ENCODE measurements around the gene SLC2A14.
"Not testable (repeated sequence)": the region's sequence is repeated elsewhere in the genome, so short reads cannot be mapped to it uniquely, and the experiment has no call there.

Gene SLC2A14

DNA sequence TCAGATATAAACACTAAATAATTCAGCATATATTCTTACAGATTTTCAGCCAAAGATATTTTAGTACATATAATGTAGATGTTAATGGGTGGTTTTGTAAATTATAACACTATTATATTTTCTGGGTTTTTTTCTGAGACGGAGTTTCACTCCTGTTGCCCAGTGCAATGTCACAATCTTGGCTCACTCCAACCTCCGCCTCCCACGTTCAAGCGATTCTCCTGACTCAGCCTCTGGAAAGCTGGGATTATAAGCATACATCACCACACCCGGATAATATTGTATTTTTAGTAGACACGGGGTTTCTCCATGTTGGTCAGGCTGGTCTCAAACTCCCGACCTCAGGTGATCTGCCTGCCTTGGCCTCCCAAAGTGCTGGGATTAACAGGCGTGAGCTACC lies 29.7 kb upstream of the SLC2A14 start:
- H3K4me3 ChIP-seq (ENCODE audit: low read length); H3K27me3 ChIP-seq (ENCODE audit: control insufficient read depth, insufficient read depth, low read length); H3K9ac ChIP-seq (ENCODE audit: low read depth, low read length); H3K36me3 ChIP-seq (ENCODE audit: insufficient read depth, low read length); H3K4me1 ChIP-seq (ENCODE audit: control insufficient read depth, insufficient read depth, low read length); H3K4me2 ChIP-seq (ENCODE audit: low read length); H3K9me3 ChIP-seq (replicated peaks; ENCODE audit: low read length): not testable (repeated sequence)

DNA sequence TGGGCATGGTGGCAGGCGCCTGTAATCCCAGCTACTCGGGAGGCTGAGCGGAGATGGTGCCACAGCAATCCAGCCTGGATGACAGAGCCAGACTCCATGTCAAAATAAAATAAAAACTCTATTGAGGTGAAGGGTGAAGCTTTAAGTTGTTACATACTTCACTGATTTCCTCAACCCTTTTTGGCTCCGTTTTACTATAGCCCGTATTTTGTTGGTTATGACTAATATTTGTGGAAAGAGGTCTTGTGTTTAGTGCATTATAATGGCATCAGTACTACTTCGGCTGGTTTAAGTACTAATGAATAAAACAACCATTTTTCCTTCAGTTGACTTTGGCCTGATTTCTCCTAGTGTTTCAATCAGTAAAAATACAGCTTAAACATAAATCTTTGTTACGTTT lies 27.0 kb upstream of the SLC2A14 start:
- no peak overlapping the region for H3K9ac ChIP-seq (ENCODE audit: low read depth, low read length)
- no peaks in the 10 kb centered on the region for H3K9me3 ChIP-seq (replicated peaks; ENCODE audit: low read length)
- no peaks in the 10 kb centered on the region for H3K27me3 ChIP-seq (ENCODE audit: control insufficient read depth, insufficient read depth, low read length)
- no peak overlapping the region for H3K4me2 ChIP-seq (ENCODE audit: low read length)
- H3K4me1 ChIP-seq (ENCODE audit: control insufficient read depth, insufficient read depth, low read length) = no peaks in the 10 kb centered on the region
- no peak overlapping the region for H3K4me3 ChIP-seq (ENCODE audit: low read length)
- no peaks in the 10 kb centered on the region for H3K36me3 ChIP-seq (ENCODE audit: insufficient read depth, low read length)

DNA sequence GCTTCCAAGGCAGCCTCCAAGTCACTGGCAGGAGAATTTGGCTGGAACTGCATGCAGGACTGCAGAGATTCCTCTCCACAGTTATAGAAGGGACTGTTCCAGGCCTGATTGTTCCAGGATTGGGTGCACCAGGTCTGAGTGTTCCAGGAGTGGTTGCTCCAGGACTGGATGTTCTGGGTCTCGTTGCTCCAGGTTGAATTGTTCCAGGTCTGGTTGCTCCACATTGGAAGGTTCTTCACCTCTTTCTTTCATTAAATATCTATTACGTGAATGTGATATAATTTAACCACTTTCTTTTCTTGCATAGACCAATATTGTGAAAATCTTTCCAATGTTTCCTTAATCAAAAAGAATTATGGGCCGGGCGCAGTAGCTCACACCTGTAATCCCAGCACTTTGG lies 24.0 kb upstream of the SLC2A14 start:
- H3K36me3 ChIP-seq (ENCODE audit: insufficient read depth, low read length); H3K9ac ChIP-seq (ENCODE audit: low read depth, low read length); H3K9me3 ChIP-seq (replicated peaks; ENCODE audit: low read length); H3K4me1 ChIP-seq (ENCODE audit: control insufficient read depth, insufficient read depth, low read length); H3K4me3 ChIP-seq (ENCODE audit: low read length); H3K27me3 ChIP-seq (ENCODE audit: control insufficient read depth, insufficient read depth, low read length); H3K4me2 ChIP-seq (ENCODE audit: low read length): not testable (repeated sequence)

DNA sequence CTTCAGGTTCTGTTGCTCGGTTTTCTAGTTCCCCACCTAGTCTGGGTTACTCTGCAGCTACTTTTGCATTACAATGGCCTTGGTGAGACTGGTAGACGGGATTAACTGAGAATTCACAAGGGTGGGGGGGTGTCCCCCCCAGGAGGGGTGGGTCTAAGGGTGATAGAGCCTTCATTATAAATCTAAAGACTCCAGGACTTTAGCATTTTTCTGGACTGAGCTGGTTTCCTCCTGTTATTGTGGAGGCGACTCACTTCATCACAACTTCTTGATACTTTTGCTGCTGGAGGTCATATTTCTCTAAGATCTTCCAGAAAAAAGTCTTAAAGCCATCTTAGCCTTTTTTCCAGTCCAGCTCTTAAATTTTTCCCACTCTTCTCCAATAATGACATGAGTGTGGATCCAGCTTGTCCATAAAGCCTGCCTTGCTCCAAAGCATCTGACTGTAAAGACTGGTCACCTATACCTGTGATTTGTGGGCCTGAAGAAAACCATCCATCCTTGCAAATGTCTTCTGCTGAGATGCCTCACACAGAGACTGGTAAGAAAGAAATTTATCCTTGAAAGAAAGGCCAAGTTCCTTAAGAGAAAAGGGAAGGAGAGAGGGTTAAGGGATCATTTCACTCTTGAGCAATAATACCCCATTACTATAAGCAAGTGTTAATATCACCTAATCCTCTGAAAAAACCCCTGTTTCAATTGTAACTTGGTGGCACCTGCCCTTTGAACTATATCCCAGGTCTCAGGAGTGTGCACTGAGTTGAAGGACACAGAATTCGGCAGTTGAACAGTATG lies 19.7 kb upstream of the SLC2A14 start:
- no peaks in the 10 kb centered on the region for H3K9me3 ChIP-seq (replicated peaks; ENCODE audit: low read length)
- H3K36me3 ChIP-seq (ENCODE audit: insufficient read depth, low read length) = no peaks in the 10 kb centered on the region
- no peak overlapping the region for H3K4me2 ChIP-seq (ENCODE audit: low read length)
- peaks cover 4% of the 10 kb centered on the region for H3K27me3 ChIP-seq (ENCODE audit: control insufficient read depth, insufficient read depth, low read length)
- H3K4me3 ChIP-seq (ENCODE audit: low read length) = no peak overlapping the region
- H3K9ac ChIP-seq (ENCODE audit: low read depth, low read length) = no peak overlapping the region
- peaks cover 4% of the 10 kb centered on the region for H3K4me1 ChIP-seq (ENCODE audit: control insufficient read depth, insufficient read depth, low read length)

DNA sequence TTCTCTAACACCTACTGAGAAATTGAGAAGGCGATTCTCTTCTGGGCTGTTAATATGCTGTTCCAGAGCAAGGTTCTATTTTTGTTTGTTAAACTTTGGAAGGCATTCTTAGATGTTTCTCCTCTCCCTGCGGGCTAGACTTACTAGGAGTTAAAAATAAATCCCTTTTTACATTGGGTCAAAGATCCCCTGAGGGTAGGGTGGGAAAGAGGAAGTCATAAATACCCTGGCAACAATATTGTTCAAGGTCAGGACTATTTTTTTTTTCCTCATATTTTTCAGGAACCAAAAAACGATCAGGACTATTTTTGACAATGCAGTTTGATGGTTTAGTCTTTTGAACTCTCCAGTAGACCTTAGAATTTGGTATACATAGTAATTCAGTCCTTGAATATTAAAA lies 12.0 kb upstream of the SLC2A14 start:
- Histone ChIP-seq H3K9ac (ENCODE audit: low read depth, low read length) (no peak overlapping the region), H3K4me2 (ENCODE audit: low read length) (no peak overlapping the region), H3K4me3 (ENCODE audit: low read length) (no peak overlapping the region), H3K36me3 (ENCODE audit: insufficient read depth, low read length) (no peaks in the 10 kb centered on the region), H3K27me3 (ENCODE audit: control insufficient read depth, insufficient read depth, low read length) (peaks cover 4% of the 10 kb centered on the region), H3K4me1 (ENCODE audit: control insufficient read depth, insufficient read depth, low read length) (no peaks in the 10 kb centered on the region), H3K9me3 (replicated peaks; ENCODE audit: low read length) (no peaks in the 10 kb centered on the region)

DNA sequence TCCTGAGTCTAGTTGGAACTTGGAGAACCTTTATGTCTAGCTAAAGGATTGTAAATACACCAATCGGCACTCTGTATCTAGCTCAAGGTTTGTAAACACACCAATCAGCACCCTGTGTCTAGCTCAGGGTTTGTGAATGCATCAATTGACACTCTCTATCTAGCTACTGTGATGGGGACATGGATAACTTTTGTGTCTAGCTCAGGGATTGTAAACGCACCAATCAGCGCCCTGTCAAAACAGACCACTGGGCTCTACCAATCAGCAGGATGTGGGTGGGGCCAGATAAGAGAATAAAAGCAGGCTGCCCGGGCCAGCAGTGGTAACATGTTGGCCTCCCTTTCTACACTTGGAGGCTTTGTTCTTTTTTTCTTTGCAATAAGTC lies 9.0 kb upstream of the SLC2A14 start:
- not testable (repeated sequence) for H3K4me2 ChIP-seq (ENCODE audit: low read length); H3K4me1 ChIP-seq (ENCODE audit: control insufficient read depth, insufficient read depth, low read length); H3K4me3 ChIP-seq (ENCODE audit: low read length); H3K9me3 ChIP-seq (replicated peaks; ENCODE audit: low read length); H3K36me3 ChIP-seq (ENCODE audit: insufficient read depth, low read length); H3K27me3 ChIP-seq (ENCODE audit: control insufficient read depth, insufficient read depth, low read length); H3K9ac ChIP-seq (ENCODE audit: low read depth, low read length)

DNA sequence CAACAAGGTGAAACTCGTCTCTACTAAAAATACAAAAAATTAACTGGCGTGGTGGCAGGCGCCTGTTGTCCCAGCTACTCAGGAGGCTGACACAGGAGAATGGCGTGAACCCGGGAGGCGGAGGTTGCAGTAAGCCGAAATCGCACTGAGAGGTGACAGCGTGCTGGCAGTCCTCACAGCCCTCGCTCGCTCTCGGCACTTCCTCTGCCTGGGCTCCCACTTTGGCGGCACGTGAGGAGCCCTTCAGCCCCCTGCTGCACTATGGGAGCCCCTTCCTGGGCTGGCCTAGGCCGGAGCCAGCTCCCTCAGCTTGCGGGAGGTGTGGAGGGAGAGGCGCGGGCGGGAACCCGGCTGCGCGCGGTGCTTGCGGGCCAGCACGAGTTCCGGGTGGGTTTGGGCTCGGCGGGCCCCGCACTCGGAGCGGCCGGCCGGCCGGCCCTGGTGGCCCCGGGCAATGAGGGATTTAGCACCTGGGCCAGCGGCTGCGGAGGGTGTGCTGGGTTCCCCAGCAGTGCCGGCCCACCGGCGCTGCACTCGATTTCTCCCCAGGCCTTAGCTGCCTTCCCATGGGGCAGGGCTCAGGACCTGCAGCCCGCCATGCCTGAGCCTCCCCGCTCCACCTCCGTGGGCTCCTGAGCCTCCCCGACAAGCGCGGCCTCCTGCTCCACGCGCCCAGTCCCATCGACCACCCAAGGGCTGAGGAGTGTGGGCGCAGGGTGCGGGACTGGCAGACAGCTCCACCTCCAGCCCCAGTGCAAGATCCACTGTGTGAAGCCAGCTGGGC lies 8.4 kb upstream of the SLC2A14 start:
- not testable (repeated sequence) for H3K9me3 ChIP-seq (replicated peaks; ENCODE audit: low read length); H3K9ac ChIP-seq (ENCODE audit: low read depth, low read length); H3K4me3 ChIP-seq (ENCODE audit: low read length); H3K4me2 ChIP-seq (ENCODE audit: low read length); H3K27me3 ChIP-seq (ENCODE audit: control insufficient read depth, insufficient read depth, low read length); H3K36me3 ChIP-seq (ENCODE audit: insufficient read depth, low read length); H3K4me1 ChIP-seq (ENCODE audit: control insufficient read depth, insufficient read depth, low read length)

DNA sequence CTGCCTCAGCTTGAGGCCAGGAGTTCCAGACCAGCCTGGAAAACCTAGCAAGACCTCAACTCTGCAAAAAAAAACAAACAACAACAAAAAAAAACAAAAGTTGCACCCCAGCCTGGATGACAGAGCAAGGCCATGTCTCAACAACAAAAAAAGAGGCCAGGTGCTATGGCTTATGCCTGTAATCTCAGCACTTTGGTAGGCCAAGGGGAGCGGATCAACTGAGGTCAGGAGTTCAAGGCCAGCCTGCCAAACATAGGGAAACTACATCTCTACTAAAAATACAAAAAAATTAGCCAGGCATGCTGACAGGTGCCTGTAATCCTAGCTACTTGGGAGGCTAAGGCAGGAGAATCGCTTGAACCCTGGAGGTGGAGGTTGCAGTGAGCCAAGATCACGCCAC lies 6.5 kb upstream of the SLC2A14 start:
- Histone ChIP-seq H3K4me3 (ENCODE audit: low read length) (no peak overlapping the region), H3K36me3 (ENCODE audit: insufficient read depth, low read length) (no peaks in the 10 kb centered on the region), H3K9ac (ENCODE audit: low read depth, low read length) (no peak overlapping the region), H3K9me3 (replicated peaks; ENCODE audit: low read length) (no peaks in the 10 kb centered on the region), H3K27me3 (ENCODE audit: control insufficient read depth, insufficient read depth, low read length) (no peaks in the 10 kb centered on the region), H3K4me1 (ENCODE audit: control insufficient read depth, insufficient read depth, low read length) (no peaks in the 10 kb centered on the region), H3K4me2 (ENCODE audit: low read length) (no peak overlapping the region)

DNA sequence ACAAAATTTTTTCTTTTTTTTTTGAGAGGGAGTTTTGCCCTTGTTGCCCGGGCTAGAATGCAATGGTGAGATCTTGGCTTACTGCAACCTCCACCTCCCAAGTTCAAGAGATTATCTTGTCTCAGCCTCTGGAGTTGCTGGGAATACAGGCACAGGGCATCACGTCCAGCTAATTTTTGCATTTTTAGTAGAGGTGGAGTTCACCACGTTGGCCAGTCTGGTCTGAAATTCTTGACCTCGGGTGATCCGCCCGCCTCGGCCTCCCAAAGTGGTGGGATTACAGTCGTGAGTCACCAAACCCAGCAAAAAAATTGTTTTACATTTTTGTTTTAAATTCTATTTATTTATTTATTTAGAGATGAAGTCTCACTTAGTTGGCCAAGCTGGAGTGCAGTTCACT lies 4.7 kb upstream of the SLC2A14 start:
- no peaks in the 10 kb centered on the region for H3K4me1 ChIP-seq (ENCODE audit: control insufficient read depth, insufficient read depth, low read length)
- peaks cover 13% of the 10 kb centered on the region for H3K27me3 ChIP-seq (ENCODE audit: control insufficient read depth, insufficient read depth, low read length)
- no peak overlapping the region for H3K4me3 ChIP-seq (ENCODE audit: low read length)
- H3K4me2 ChIP-seq (ENCODE audit: low read length) = no peak overlapping the region
- H3K9ac ChIP-seq (ENCODE audit: low read depth, low read length) = no peak overlapping the region
- H3K36me3 ChIP-seq (ENCODE audit: insufficient read depth, low read length) = no peaks in the 10 kb centered on the region
- H3K9me3 ChIP-seq (replicated peaks; ENCODE audit: low read length) = no peaks in the 10 kb centered on the region

DNA sequence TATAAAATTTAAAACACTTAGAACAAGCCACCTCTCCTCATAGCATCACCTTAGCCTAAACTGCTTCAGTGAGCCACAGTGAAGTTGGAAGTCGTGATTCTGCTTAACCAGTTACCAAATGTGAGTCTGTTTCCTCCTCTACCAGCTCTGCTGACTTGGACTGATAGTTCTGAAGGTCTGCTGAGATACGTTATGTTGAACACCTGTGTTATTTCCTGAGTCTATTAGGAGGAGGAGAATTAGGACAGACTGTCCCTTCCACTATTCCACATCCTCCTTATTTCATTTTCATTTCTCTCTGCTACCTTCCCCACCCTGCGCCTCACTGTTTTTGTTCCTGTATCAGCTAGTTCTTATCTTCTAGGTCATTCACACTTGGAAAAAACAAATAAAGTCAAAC lies 2.4 kb downstream of the SLC2A14 start:
- Histone ChIP-seq H3K27me3 (ENCODE audit: control insufficient read depth, insufficient read depth, low read length) (peaks cover 29% of the 10 kb centered on the region), H3K4me1 (ENCODE audit: control insufficient read depth, insufficient read depth, low read length) (no peaks in the 10 kb centered on the region), H3K9ac (ENCODE audit: low read depth, low read length) (no peak overlapping the region), H3K36me3 (ENCODE audit: insufficient read depth, low read length) (no peaks in the 10 kb centered on the region), H3K4me3 (ENCODE audit: low read length) (no peak overlapping the region), H3K4me2 (ENCODE audit: low read length) (no peak overlapping the region), H3K9me3 (replicated peaks; ENCODE audit: low read length) (no peaks in the 10 kb centered on the region)

DNA sequence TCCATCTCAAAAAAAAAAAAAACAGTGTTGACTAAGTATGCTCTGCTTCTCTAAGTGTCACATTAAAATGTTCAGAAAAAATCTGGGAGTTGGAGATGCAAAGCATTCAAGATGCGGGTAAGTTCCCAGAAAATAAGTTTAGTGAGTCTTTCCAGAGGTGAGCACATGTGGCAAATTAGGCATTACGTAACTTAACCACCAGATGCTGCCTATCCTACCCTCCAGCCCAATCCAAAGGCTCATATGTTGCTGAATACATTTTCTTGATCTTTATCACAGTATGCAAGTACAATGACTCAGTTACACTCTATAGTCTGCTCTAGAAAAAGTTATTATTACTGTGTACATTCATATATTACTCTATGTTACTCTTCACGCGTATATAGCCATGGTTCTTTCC lies 3.6 kb downstream of the SLC2A14 start:
- Histone ChIP-seq H3K27me3 (ENCODE audit: control insufficient read depth, insufficient read depth, low read length) (peaks cover 29% of the 10 kb centered on the region), H3K9ac (ENCODE audit: low read depth, low read length) (no peak overlapping the region), H3K4me3 (ENCODE audit: low read length) (no peak overlapping the region), H3K36me3 (ENCODE audit: insufficient read depth, low read length) (no peaks in the 10 kb centered on the region), H3K4me2 (ENCODE audit: low read length) (no peak overlapping the region), H3K4me1 (ENCODE audit: control insufficient read depth, insufficient read depth, low read length) (no peaks in the 10 kb centered on the region), H3K9me3 (replicated peaks; ENCODE audit: low read length) (no peaks in the 10 kb centered on the region)

DNA sequence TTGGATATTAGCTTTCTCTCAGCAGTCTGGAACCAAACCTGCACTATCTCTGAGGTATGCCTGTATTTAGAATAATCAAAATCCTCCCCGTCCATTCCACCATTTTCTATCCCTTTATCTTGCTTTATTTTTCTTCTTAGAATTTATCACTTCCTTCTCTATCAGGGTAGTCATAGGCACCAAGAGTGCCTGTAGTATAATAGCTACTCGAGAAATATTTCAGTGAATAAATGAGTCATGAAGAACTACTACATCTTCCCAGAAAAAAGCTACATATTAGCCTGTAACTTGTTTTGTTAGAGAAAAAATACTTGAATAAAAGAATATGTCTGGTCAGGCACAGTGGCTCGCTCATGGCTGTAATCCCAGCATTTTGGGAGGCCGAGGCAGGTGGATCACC lies 4.3 kb downstream of the SLC2A14 start:
- H3K4me3 ChIP-seq (ENCODE audit: low read length) = no peak overlapping the region
- no peaks in the 10 kb centered on the region for H3K9me3 ChIP-seq (replicated peaks; ENCODE audit: low read length)
- H3K9ac ChIP-seq (ENCODE audit: low read depth, low read length) = no peak overlapping the region
- H3K27me3 ChIP-seq (ENCODE audit: control insufficient read depth, insufficient read depth, low read length) = peaks cover 24% of the 10 kb centered on the region
- no peaks in the 10 kb centered on the region for H3K36me3 ChIP-seq (ENCODE audit: insufficient read depth, low read length)
- H3K4me2 ChIP-seq (ENCODE audit: low read length) = no peak overlapping the region
- no peaks in the 10 kb centered on the region for H3K4me1 ChIP-seq (ENCODE audit: control insufficient read depth, insufficient read depth, low read length)
